Activated naive CD8-positive, alpha-beta T cell treated with anti-CD3 and anti-CD28 coated beads, Interleukin-2, amount 50 U/mL, for 24 hours (primary cell): ENCODE data around the gene AXDND1.
"Not testable (repeated sequence)": the region's sequence is repeated elsewhere in the genome, so short reads cannot be mapped to it uniquely, and the experiment has no call there.

Experiments
- ATAC-seq: fragments of 150-1000 bp; cut with Tn5 transposase; one replicate; pipeline ENCODE4 v1.10.0; 2021
- DNase-seq: peaks from one replicate; pipeline ENCODE4 v3.0.0; 2021
- H3K27ac Mint-ChIP-seq: one replicate; pipeline ENCODE4 v1.8.0; 2021; ENCODE audit warnings: mild to moderate bottlenecking, mixed read lengths
- H3K27me3 Mint-ChIP-seq: one replicate; pipeline ENCODE4 v1.8.0; 2021; ENCODE audit warnings: mixed read lengths
- H3K36me3 Mint-ChIP-seq: one replicate; pipeline ENCODE4 v1.8.0; 2021; ENCODE audit warnings: low read depth, mixed read lengths
- H3K4me1 Mint-ChIP-seq: one replicate; pipeline ENCODE4 v1.8.0; 2021; ENCODE audit warnings: mixed read lengths
- H3K4me3 Mint-ChIP-seq: one replicate; pipeline ENCODE4 v1.8.0; 2021; ENCODE audit warnings: mild to moderate bottlenecking, moderate library complexity, mixed read lengths
- H3K9me3 Mint-ChIP-seq: one replicate; pipeline ENCODE4 v1.8.0; 2021; ENCODE audit warnings: mixed read lengths

The AXDND1 gene

DNA sequence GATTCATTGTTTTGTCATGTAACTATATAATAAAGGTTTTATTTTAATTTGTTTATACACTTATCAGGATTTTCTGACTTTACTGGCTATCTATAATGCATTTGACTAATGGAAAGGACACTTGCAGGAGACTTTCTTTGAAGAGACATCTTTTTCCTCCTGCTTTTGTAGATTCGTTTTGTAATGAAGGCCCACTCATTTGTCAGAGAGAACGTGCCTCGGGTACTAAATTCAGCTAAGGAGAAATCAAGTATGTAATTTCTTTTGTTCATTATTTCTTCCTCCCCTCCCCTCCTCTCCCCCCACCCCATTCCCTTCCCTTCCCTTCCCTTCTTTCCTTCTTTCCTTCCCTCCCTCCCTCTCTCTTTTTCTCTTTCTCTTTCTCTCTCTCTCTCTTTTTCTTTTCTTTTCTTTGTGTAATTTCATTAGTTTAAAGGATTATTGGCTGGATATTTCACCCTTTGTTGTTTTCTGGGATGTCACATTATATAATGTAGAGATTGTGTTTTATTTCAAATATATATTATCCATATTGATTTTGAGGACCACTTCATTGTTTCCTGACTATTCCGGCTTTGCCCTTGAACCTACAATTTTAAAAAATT is 23.7 kb upstream of the AXDND1 start:
- H3K9me3 Mint-ChIP-seq, result no peaks in the 10 kb centered on the region
- no peaks in the 10 kb centered on the region for H3K27me3 Mint-ChIP-seq
- no peak overlapping the region for H3K27ac Mint-ChIP-seq
- peaks cover 48% of the 10 kb centered on the region for H3K36me3 Mint-ChIP-seq
- DNase-seq (no peak), ATAC-seq (no peak)
- H3K4me1 Mint-ChIP-seq, result peaks cover 4% of the 10 kb centered on the region
- H3K4me3 Mint-ChIP-seq, result no peak overlapping the region

DNA sequence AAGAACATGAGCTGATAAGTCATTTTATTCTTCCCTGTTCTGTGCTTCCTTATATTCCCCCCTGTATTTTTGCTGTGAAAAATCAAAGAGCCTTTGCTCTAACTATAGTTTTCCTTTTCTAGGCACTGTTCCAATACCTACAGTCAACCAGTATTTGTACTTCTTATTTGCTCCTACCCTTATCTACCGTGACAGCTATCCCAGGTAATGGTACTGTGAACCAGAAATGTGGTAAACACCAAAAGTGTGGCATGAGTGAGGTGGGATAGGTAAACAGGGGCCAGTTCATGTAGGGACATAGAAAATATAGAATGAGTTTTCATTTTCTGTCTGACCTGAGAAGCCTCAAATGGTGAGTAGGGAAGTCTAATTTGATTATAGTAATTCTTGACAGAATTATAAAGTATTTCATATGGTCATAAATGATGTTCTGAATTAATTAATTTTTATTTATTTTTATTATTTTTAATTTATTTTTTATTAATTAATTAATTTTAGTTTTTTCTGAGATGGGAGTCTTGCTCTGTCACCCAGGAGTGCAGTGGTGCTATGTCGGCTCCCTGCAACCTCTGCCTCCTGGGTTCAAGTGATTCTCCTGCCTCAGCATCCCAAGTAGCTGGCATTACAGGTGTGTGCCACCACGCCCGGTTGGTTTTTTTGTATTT is 22.9 kb upstream of the AXDND1 start:
- Mint-ChIP-seq H3K4me3 (no peak overlapping the region), H3K27ac (no peak overlapping the region), H3K27me3 (no peaks in the 10 kb centered on the region), H3K36me3 (peaks cover 48% of the 10 kb centered on the region), H3K9me3 (no peaks in the 10 kb centered on the region), H3K4me1 (peaks cover 4% of the 10 kb centered on the region)
- ATAC-seq (no peak), DNase-seq (no peak)

DNA sequence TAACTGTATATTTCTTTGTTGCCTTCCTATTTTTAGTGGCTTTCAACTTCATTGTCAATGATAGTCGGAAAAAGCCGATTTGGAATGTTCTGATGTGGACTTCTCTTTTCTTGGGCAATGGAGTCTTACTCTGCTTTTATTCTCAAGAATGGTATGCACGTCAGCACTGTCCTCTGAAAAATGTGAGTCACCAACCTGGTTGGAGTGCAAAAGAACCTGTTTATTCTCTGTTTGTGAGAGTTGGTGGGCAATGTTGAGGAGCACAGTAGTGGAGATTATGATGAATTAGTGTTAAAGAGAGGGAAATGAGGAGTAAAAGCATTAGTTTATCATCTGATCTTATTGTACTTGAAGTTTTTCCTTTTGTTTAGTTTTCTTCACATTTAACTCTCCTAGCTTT is 14.5 kb upstream of the AXDND1 start:
- Mint-ChIP-seq H3K9me3 (no peaks in the 10 kb centered on the region), H3K27me3 (no peaks in the 10 kb centered on the region), H3K4me3 (no peak overlapping the region), H3K36me3 (peaks cover 42% of the 10 kb centered on the region), H3K4me1 (peaks cover 8% of the 10 kb centered on the region), H3K27ac (peak overlapping the region; percentile 50)
- peak; percentile 36 for ATAC-seq
- DNase-seq, result no peak

DNA sequence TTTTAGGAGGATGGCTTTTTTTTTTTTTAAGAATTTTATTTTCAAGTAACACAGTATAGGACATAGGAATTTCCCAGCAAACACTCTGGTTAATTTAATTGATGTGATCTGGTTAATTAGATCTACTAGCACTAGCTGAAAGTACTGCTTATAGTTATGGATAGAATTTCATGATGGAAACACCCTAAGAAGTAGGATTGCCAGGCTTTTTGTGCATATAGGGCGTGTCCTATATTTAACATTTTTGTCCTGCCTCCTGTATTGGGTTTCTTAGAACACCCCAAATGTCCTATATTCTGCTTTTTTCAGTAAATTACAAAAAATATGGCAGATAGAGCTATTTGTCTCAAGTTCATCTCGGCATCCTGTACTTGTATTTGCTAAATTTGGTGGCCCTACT is 13.5 kb upstream of the AXDND1 start:
- ATAC-seq (no peak), DNase-seq (no peak)
- no peaks in the 10 kb centered on the region for H3K9me3 Mint-ChIP-seq
- H3K4me3 Mint-ChIP-seq, result no peak overlapping the region
- H3K27ac Mint-ChIP-seq, result no peak overlapping the region
- H3K36me3 Mint-ChIP-seq, result peaks cover 40% of the 10 kb centered on the region
- peaks cover 8% of the 10 kb centered on the region for H3K4me1 Mint-ChIP-seq
- no peaks in the 10 kb centered on the region for H3K27me3 Mint-ChIP-seq

DNA sequence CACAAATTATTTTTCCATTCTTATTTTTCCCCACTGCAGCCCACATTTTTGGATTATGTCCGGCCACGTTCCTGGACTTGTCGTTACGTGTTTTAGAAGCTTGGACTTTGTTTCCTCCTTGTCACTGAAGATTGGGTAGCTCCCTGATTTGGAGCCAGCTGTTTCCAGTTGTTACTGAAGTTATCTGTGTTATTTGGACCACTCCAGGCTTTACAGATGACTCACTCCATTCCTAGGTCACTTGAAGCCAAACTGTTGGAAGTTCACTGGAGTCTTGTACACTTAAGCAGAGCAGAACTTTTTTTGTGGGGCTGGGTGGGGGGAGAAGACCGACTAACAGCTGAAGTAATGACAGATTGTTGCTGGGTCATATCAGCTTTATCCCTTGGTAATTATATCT is 12.2 kb upstream of the AXDND1 start:
- no peak for ATAC-seq
- H3K4me3 Mint-ChIP-seq, result no peak overlapping the region
- no peak for DNase-seq

DNA sequence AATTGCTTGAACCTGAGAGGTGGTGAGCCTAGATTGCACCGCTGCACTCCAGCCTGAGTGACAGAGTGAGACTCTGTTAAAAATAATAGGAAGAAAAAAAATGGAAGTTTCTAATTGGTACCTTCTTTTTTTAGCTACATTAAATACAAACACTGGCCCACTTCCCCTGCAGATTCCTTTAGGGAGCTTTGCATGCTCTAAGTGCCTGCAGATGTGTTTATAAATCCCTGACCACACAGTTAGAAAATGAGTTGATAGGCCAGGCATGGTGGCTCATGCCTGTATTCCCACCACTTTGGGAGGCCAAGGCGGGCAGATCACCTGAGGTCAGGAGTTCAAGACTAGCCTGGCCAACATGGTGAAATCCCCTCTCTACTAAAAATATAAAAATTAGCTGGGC is 4.1 kb upstream of the AXDND1 start:
- not testable (repeated sequence) for H3K27me3 Mint-ChIP-seq, H3K36me3 Mint-ChIP-seq, H3K27ac Mint-ChIP-seq, DNase-seq, H3K4me3 Mint-ChIP-seq, H3K9me3 Mint-ChIP-seq, ATAC-seq
- peaks cover 13% of the 10 kb centered on the region for H3K4me1 Mint-ChIP-seq

More for the DNA sequence above, 12.2 kb upstream of the AXDND1 start:
- Mint-ChIP-seq H3K27ac (no peak overlapping the region), H3K27me3 (no peaks in the 10 kb centered on the region), H3K9me3 (no peaks in the 10 kb centered on the region), H3K36me3 (peaks cover 38% of the 10 kb centered on the region), H3K4me1 (peaks cover 8% of the 10 kb centered on the region)

DNA sequence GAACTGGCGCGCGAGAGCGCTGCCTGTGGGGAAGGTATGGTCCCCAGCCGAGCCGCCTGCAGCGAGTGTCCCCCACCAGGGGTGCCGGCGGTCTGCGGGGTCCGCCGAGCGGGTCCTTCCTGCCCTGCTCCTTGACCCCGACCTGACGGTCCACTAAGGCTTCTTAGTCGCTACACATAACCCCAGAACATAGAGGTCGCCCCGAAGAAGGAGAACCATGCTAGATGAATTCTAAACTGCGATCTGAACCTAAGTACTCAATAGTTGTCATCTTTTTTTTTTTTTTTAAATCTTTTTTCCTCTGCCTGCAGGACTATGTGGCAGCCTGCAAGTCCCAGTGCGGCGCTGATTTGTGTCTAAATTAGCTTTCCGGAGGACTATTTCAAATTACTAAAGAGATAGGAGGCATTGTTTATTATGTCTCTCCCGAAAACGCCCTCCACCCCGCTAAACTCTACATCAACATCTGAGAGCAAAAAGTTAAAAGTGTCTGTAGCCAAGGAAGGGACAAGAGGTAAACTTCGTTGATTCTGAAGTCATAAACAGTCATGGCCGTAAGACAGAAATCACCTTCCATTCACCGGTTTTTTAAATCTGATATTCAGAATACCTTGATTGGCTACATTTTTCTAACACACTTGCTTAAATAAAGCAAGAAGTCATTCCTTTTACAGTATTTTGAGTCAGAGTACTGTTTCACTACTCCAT is 476 bp downstream of the AXDND1 start:
- DNase-seq (no peak), ATAC-seq (peak; percentile 26)
- H3K27me3 Mint-ChIP-seq, result no peaks in the 10 kb centered on the region
- no peaks in the 10 kb centered on the region for H3K9me3 Mint-ChIP-seq
- H3K4me1 Mint-ChIP-seq, result peaks cover 13% of the 10 kb centered on the region
- no peaks in the 10 kb centered on the region for H3K36me3 Mint-ChIP-seq
- peak overlapping the region; percentile 100 for H3K27ac Mint-ChIP-seq
- H3K4me3 Mint-ChIP-seq, result peak overlapping the region; percentile 93

DNA sequence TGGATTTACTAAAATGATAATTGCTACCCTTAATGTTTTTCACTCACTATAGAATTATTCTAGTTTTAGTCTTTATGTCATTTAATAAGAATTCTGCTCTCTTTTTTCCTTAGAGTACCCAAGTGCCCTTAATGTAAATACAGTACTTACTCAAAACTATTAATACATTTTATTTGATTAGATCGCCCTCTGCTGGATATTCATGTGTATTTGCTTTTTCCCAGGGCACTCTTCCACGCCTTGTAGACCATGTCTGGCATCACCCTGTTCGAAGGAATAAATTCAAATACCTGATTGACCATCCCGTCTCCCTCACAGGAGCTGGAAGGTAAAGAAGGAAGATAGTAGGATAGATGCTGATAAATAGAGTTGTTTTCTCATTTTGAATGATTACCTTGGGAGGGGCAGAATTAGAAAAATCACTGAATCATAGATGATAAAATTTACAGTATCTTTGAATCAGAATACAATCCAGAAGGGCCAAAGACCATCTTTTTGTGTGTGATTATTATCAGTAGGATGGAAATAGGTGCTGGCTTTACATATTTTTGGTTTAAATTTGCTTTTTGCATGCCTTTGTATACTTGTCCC is 4.1 kb downstream of the AXDND1 start:
- peaks cover 11% of the 10 kb centered on the region for H3K4me1 Mint-ChIP-seq
- no peak overlapping the region for H3K4me3 Mint-ChIP-seq
- H3K9me3 Mint-ChIP-seq, result no peaks in the 10 kb centered on the region
- no peaks in the 10 kb centered on the region for H3K36me3 Mint-ChIP-seq
- ATAC-seq (peak; percentile 16), DNase-seq (no peak)
- no peak overlapping the region for H3K27ac Mint-ChIP-seq
- H3K27me3 Mint-ChIP-seq, result peaks cover 2% of the 10 kb centered on the region

DNA sequence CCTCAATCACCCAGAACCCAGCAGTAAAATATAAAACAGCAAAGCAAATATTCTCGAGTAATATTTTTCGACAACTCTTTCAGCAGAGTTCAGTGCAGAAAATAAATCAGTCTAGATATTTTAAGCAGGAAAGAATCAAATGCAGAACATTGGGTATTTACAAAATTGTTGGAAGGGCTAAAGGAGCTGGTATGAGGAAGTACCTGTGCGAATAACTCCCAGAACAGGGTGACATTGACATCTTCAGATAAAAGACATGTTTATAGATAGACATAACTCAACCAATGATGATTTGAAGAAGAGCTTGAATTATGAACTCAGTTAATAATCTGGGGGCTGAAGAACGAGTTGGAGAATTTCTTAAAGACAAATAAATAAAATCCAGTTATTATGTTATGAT is 6.4 kb downstream of the AXDND1 start:
- no peak overlapping the region for H3K4me3 Mint-ChIP-seq

DNA sequence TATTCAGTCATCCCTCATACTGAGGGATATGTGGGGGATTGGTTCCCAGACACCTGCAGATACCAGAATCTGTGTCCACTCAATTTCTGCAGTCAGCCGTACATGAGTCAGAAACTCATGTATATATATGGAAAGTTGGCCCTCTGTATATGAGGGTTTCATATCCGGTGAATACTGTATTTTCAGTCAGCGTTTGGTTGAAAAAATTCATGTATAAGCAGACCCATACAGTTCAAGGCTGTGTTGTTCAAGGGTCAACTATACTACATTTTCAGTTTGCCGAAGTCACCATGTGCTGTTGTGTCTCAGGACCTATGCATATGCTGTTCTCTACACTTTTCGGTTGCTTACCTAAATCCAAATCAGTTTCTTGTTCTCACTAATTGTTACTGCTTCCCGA is 10.5 kb downstream of the AXDND1 start:
- peaks cover 2% of the 10 kb centered on the region for H3K27me3 Mint-ChIP-seq
- no peak for DNase-seq
- H3K4me3 Mint-ChIP-seq, result no peak overlapping the region
- no peaks in the 10 kb centered on the region for H3K36me3 Mint-ChIP-seq
- no peaks in the 10 kb centered on the region for H3K4me1 Mint-ChIP-seq
- no peak overlapping the region for H3K27ac Mint-ChIP-seq
- ATAC-seq, result no peak
- H3K9me3 Mint-ChIP-seq, result no peaks in the 10 kb centered on the region

More for the DNA sequence above, 6.4 kb downstream of the AXDND1 start:
- no peaks in the 10 kb centered on the region for H3K4me1 Mint-ChIP-seq
- no peak for ATAC-seq
- no peaks in the 10 kb centered on the region for H3K36me3 Mint-ChIP-seq
- H3K27ac Mint-ChIP-seq, result no peak overlapping the region
- H3K27me3 Mint-ChIP-seq, result peaks cover 2% of the 10 kb centered on the region
- DNase-seq, result no peak
- no peaks in the 10 kb centered on the region for H3K9me3 Mint-ChIP-seq

DNA sequence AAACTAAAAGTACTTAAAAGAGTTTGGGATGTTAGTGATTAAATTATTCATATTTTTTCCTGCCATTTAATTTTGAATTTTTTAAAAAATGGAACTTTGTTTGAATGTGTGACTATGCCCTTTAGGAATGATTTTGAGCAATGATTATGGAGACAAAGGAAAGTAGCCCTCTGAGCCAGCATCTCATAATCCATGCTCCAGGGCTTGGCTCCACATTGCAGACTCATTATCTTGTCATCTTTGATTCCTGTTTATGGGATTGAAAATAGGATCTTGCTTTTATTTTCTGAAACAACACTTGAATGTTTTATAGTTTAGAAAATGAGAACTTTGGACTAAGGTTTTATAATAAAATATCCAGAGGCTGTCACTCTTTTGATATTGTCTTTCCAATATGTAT is 14.5 kb downstream of the AXDND1 start:
- Mint-ChIP-seq H3K27ac (no peak overlapping the region), H3K4me3 (no peak overlapping the region), H3K4me1 (no peaks in the 10 kb centered on the region), H3K27me3 (no peaks in the 10 kb centered on the region), H3K9me3 (no peaks in the 10 kb centered on the region), H3K36me3 (no peaks in the 10 kb centered on the region)
- DNase-seq (no peak), ATAC-seq (no peak)

DNA sequence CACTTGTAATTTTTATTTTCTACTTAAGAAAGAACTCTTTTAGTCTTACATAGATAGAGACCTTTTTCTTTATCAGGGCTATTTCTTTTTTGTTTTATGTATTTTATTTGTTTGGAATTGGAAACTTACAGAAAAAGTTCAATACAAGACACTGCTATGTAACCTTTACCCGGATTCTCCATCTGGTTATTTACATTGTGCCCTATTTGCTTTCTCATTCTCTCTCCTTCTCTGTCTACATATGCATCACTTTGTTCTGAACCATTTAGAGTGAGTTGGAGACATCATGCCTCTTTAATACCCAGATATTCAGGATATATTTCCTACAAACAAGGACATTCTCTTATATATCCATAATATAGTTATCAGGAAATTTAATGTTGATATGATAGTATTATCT is 18.3 kb downstream of the AXDND1 start:
- ATAC-seq, result no peak
- no peaks in the 10 kb centered on the region for H3K9me3 Mint-ChIP-seq

DNA sequence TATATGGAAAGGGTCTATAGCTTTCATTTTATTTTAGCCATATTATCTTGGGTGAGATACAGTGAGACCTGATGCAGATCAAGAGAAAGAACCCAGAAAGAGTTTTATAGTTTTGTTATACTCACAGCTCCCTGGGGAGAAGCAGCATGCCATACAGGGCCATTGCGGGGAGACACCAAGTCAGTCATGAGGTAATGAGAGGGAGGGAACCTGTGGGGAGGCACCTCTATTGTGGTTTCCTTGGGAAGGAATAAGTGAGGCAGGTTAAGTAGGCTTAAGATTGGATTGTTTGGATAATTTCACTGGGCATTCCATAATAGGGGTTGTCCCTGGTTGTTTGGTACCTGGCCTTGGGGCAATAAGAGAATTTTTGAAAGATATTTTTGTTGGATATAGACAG is 19.7 kb downstream of the AXDND1 start:
- Mint-ChIP-seq H3K27me3 (no peaks in the 10 kb centered on the region), H3K4me1 (no peaks in the 10 kb centered on the region), H3K4me3 (no peak overlapping the region), H3K27ac (no peak overlapping the region), H3K9me3 (no peaks in the 10 kb centered on the region), H3K36me3 (no peaks in the 10 kb centered on the region)
- DNase-seq, result no peak
- ATAC-seq, result no peak

More for the DNA sequence above, 18.3 kb downstream of the AXDND1 start:
- H3K27ac Mint-ChIP-seq, result no peak overlapping the region
- no peak overlapping the region for H3K4me3 Mint-ChIP-seq
- H3K36me3 Mint-ChIP-seq, result no peaks in the 10 kb centered on the region
- DNase-seq, result no peak
- H3K4me1 Mint-ChIP-seq, result no peaks in the 10 kb centered on the region
- no peaks in the 10 kb centered on the region for H3K27me3 Mint-ChIP-seq

DNA sequence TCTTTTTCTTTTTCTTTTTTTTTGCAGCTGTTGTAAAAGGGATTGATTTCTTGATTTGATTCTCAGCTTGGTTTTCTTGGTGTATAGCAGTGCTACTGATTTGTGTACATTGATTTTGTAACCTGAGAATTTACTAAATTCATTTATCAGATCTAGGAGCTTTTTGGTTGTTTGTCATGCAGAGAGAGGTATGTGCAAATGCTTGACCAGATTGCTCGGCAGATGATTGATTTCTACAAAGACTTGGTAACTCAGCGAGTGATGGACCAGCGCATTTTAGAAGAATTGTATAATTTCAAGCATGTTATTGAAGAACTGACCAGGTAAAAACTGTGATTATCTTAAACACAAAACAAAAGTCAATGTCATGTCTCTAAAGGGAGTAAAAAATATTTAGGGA is 27.9 kb downstream of the AXDND1 start:
- ATAC-seq (no peak), DNase-seq (no peak)
- Mint-ChIP-seq H3K9me3 (peaks cover 24% of the 10 kb centered on the region), H3K4me3 (no peak overlapping the region), H3K4me1 (no peaks in the 10 kb centered on the region), H3K27ac (no peak overlapping the region), H3K36me3 (peaks cover 10% of the 10 kb centered on the region), H3K27me3 (peaks cover 3% of the 10 kb centered on the region)

DNA sequence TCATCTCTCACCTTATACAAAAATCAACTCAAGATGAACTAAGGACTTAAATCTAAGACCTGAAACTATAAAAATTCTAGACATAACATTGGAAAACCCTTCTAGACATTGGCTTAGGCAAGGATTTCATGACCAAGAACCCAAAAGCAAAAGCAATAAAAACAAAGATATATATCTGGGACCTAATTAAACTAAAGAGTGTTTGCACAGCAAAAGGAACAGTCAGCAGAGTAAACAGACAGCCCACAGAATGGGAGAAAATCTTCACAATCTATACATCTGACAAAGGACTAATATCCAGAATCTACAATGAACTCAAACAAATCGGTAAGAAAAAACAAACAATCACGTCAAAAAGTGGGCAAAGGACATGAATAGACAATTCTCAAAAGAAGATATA is 33.6 kb downstream of the AXDND1 start:
- not testable (repeated sequence) for H3K27ac Mint-ChIP-seq, ATAC-seq, H3K4me1 Mint-ChIP-seq, H3K9me3 Mint-ChIP-seq, H3K36me3 Mint-ChIP-seq, H3K4me3 Mint-ChIP-seq, H3K27me3 Mint-ChIP-seq, DNase-seq
